Astrocyte (in vitro differentiated cells and primary cell): ENCODE measurements around the gene ETV6. TPM values are rescaled to one million over a fixed set of nuclear protein-coding genes. Genes with fewer than 3 reads are reported as not detected.

Experiments used
- DNase-seq: peaks from one replicate; pipeline ENCODE4 v3.0.0-alpha.2; 2010; ENCODE audit warnings: low read depth
- FAIRE-seq: peaks from 2 replicates; lab custom pipeline; 2011; peaks lifted over from hg19 to GRCh38; lab: Jason Lieb, UNC
- H2AFZ ChIP-seq: 2 replicates; pipeline ENCODE4 v1.6.0; 2012; ENCODE audit warnings: low read depth, low read length, inconsistent platforms
- H3K27ac ChIP-seq: 2 replicates; pipeline ENCODE4 v1.5.1; 2011; ENCODE audit warnings: low read depth, low read length, inconsistent platforms
- H3K27me3 ChIP-seq: 2 replicates; pipeline ENCODE4 v1.6.0; 2011; ENCODE audit warnings: low read length, inconsistent platforms; ENCODE audit not compliant: insufficient read depth
- H3K36me3 ChIP-seq: 2 replicates; pipeline ENCODE4 v1.5.1; 2011; ENCODE audit warnings: low read length, inconsistent platforms; ENCODE audit not compliant: insufficient read depth
- H3K4me1 ChIP-seq: 2 replicates; pipeline ENCODE4 v1.5.1; 2011; ENCODE audit warnings: low read length, inconsistent platforms; ENCODE audit not compliant: insufficient read depth
- H3K4me2 ChIP-seq: 2 replicates; pipeline ENCODE4 v1.6.0; 2012; ENCODE audit warnings: low read length, inconsistent platforms
- H3K4me3 ChIP-seq: 2 replicates; pipeline ENCODE4 v1.5.1; 2011; ENCODE audit warnings: low read depth, mild to moderate bottlenecking, low read length, inconsistent platforms; ENCODE audit not compliant: insufficient read depth
- H3K79me2 ChIP-seq: 2 replicates; pipeline ENCODE4 v1.6.0; 2012; ENCODE audit warnings: mild to moderate bottlenecking, low read length, inconsistent platforms; ENCODE audit not compliant: insufficient read depth
- H3K9ac ChIP-seq: 2 replicates; pipeline ENCODE4 v1.6.0; 2012; ENCODE audit warnings: mild to moderate bottlenecking, low read length, inconsistent platforms
- H3K9me3 ChIP-seq: 2 replicates; pipeline ENCODE4 v1.5.1; 2012; ENCODE audit warnings: low read depth, mild to moderate bottlenecking, low read length, inconsistent platforms; ENCODE audit not compliant: insufficient read depth
- H4K20me1 ChIP-seq: 2 replicates; pipeline ENCODE4 v1.6.0; 2012; ENCODE audit warnings: low read length, inconsistent platforms; ENCODE audit not compliant: insufficient read depth
- H3K27ac Mint-ChIP-seq: one replicate; pipeline ENCODE4 v1.8.0; 2021; ENCODE audit warnings: mild to moderate bottlenecking, mixed read lengths; ENCODE audit not compliant: unreplicated experiment
- H3K27me3 Mint-ChIP-seq: one replicate; pipeline ENCODE4 v1.8.0; 2021; ENCODE audit warnings: low read depth, mixed read lengths; ENCODE audit not compliant: unreplicated experiment
- H3K36me3 Mint-ChIP-seq: one replicate; pipeline ENCODE4 v1.8.0; 2021; ENCODE audit warnings: low read depth, mixed read lengths; ENCODE audit not compliant: unreplicated experiment
- H3K4me1 Mint-ChIP-seq: one replicate; pipeline ENCODE4 v1.8.0; 2021; ENCODE audit warnings: low read depth, mixed read lengths; ENCODE audit not compliant: unreplicated experiment
- H3K4me3 Mint-ChIP-seq: one replicate; pipeline ENCODE4 v1.8.0; 2021; ENCODE audit warnings: mild to moderate bottlenecking, moderate library complexity, mixed read lengths; ENCODE audit not compliant: unreplicated experiment
- H3K9me3 Mint-ChIP-seq: one replicate; pipeline ENCODE4 v1.8.0; 2021; ENCODE audit warnings: mild to moderate bottlenecking, mixed read lengths; ENCODE audit not compliant: unreplicated experiment
- CTCF ChIP-seq: IDR thresholded peaks from 2 replicates; pipeline ENCODE4 v1.5.1; 2011; ENCODE audit warnings: low read depth, mild to moderate bottlenecking, inconsistent platforms, low read length, moderate library complexity; ENCODE audit not compliant: insufficient read depth
- EZH2 ChIP-seq: IDR thresholded peaks from 2 replicates; pipeline ENCODE4 v1.6.1; 2012; ENCODE audit warnings: mild to moderate bottlenecking, low read length, inconsistent platforms; ENCODE audit not compliant: insufficient read depth
- total RNA-seq: library from RNA; stranded (reverse); gene quantifications from 2 replicates; pipeline ENCODE4 v1.2.1, GENCODE V29; 2021

The ETV6 gene
- total RNA-seq, 1 donor from 2014 or later, result 41.2 TPM

- H3K36me3 Mint-ChIP-seq, result peaks cover 11% of the 10 kb centered on the region
- Histone ChIP-seq H3K4me1 (peaks cover 40% of the 10 kb centered on the region), H3K79me2 (peaks cover 14% of the 10 kb centered on the region), H3K27ac (no peak overlapping the region), H3K4me3 (no peak overlapping the region), H3K27me3 (no peaks in the 10 kb centered on the region), H3K9ac (no peak overlapping the region), H3K36me3 (peaks cover 4% of the 10 kb centered on the region), H4K20me1 (peaks cover 5% of the 10 kb centered on the region), H2AFZ (no peak overlapping the region), H3K4me2 (no peak overlapping the region), H3K9me3 (no peaks in the 10 kb centered on the region)
- FAIRE-seq (no peak), DNase-seq (no peak)
- H3K4me1 Mint-ChIP-seq, result peaks cover 46% of the 10 kb centered on the region
- H3K9me3 Mint-ChIP-seq, result no peaks in the 10 kb centered on the region
- no peaks in the 10 kb centered on the region for H3K27me3 Mint-ChIP-seq
- peak overlapping the region; percentile 74 for H3K27ac Mint-ChIP-seq
- no peak overlapping the region for H3K4me3 Mint-ChIP-seq
- TF ChIP-seq EZH2, result no peak
- no peak for TF ChIP-seq CTCF
Observed at GRCh38 chr12:11825278-11825677, 175.8 kb downstream of the ETV6 start.

DNA sequence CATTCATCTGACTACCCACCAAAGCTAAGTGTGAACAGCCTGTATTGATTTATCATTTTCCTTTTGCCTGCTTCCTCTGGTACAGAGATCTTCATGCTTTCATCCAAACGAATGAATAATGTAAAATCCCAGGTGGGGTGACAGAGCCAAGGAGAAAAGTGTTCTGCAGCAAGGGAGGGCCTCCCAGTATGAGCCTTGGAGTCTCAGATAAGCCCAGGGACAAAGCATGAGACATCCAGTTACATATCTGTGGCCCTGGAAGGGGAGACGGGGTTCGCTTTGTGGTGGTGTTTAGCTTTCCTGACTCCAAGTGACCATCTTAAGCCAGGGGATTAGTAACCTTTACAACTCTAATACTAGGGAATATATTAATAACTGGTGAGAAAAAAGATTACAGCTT is 177.1 kb downstream of the ETV6 start:
- H3K36me3 ChIP-seq, result peaks cover 4% of the 10 kb centered on the region
- Mint-ChIP-seq H3K36me3 (peaks cover 12% of the 10 kb centered on the region), H3K9me3 (no peaks in the 10 kb centered on the region), H3K27me3 (no peaks in the 10 kb centered on the region), H3K4me3 (peak overlapping the region; percentile 7), H3K4me1 (peaks cover 46% of the 10 kb centered on the region), H3K27ac (peak overlapping the region; percentile 95)
- peaks cover 5% of the 10 kb centered on the region for H4K20me1 ChIP-seq
- H2AFZ ChIP-seq, result no peak overlapping the region
- H3K79me2 ChIP-seq, result peaks cover 11% of the 10 kb centered on the region
- no peak overlapping the region for H3K9ac ChIP-seq
- TF ChIP-seq CTCF, result no peak
- no peak overlapping the region for H3K4me3 ChIP-seq
- H3K27me3 ChIP-seq, result no peaks in the 10 kb centered on the region
- H3K4me1 ChIP-seq, result peaks cover 39% of the 10 kb centered on the region
- FAIRE-seq (no peak), DNase-seq (no peak)
- H3K4me2 ChIP-seq, result no peak overlapping the region
- no peak overlapping the region for H3K27ac ChIP-seq
- no peaks in the 10 kb centered on the region for H3K9me3 ChIP-seq

DNA sequence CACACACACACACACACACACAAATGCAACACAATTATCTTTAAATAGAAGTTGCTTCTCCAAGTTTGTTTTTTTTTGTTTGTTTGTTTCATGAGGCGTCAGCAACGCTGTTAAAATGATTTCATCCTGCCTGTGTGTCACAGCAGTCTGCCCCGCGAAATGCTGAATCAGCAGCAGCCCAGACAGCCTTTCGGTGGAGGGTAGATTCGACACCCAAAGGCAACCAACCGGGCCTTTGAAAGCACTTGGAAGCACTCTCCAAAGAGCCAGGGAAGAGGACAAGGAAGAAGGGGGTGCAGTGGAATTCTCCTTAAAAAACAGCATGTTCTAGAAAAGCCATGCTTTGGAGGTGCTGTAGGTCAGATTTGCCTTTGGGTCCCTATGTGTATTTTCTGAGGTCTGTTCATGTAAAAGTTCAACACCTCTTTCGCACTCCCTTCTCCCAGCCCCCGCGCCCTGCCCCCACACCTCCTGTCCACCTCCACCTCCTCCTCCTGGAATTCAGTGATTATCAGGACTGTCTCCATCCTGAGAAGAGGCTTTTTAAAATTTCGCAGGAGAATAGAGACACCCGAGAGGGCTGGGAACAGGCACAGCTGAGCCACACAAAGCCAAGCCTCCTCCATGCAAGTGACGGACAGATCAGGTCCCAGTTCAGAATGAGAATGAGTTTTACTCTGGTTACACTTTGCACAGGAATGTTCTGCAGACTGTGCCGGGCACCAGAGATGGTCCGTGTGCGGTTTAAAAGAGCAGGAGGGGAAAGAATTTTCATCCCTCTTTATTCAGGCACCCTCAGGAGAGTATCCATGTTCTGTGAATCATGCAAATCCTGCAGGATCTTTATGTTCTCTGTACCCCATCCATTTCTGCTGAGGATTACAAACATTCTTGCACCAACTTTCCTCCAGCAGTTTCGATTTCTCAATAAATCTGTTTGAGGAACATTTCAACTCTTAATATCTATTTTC is 177.9 kb downstream of the ETV6 start:
- FAIRE-seq (no peak), DNase-seq (no peak)
- no peak overlapping the region for H3K27ac ChIP-seq
- no peaks in the 10 kb centered on the region for H3K27me3 ChIP-seq
- H3K4me3 ChIP-seq, result no peak overlapping the region
- H3K27me3 Mint-ChIP-seq, result no peaks in the 10 kb centered on the region
- peaks cover 8% of the 10 kb centered on the region for H3K79me2 ChIP-seq
- H3K36me3 Mint-ChIP-seq, result peaks cover 8% of the 10 kb centered on the region
- H3K9me3 Mint-ChIP-seq, result no peaks in the 10 kb centered on the region
- TF ChIP-seq CTCF (no peak), EZH2 (no peak)
- peak overlapping the region; percentile 27 for H3K9ac ChIP-seq
- peak overlapping the region; percentile 94 for H3K27ac Mint-ChIP-seq
- no peak overlapping the region for H2AFZ ChIP-seq
- H3K36me3 ChIP-seq, result peaks cover 4% of the 10 kb centered on the region
- H4K20me1 ChIP-seq, result peaks cover 3% of the 10 kb centered on the region
- peaks cover 31% of the 10 kb centered on the region for H3K4me1 ChIP-seq
- H3K9me3 ChIP-seq, result no peaks in the 10 kb centered on the region
- peaks cover 39% of the 10 kb centered on the region for H3K4me1 Mint-ChIP-seq
- peak overlapping the region; percentile 47 for H3K4me2 ChIP-seq
- H3K4me3 Mint-ChIP-seq, result peak overlapping the region; percentile 74
